Measurements from ENCODE around the gene KRTAP4-1. TPM values are rescaled to one million over a fixed set of nuclear protein-coding genes. Genes with fewer than 3 reads are reported as not detected.

KRTAP4-1 gene
- polyA plus RNA-seq, 3 donors, result not detected

Other genes with a start within 250 kb of the KRTAP4-1 start
- 1 to 10 TPM in 2 of 3 donors, under 1 TPM in 1; 0.45 to 2.2 (median 2.0) TPM for gene KRT23, start 247.3 kb downstream of the KRTAP4-1 start, polyA plus RNA-seq (ENCODE audit: insufficient read length in 3 of 3)
- not detected for gene KRT39, start 218.0 kb downstream of the KRTAP4-1 start, polyA plus RNA-seq (ENCODE audit: insufficient read length in 3 of 3)
- gene KRT40, start 200.6 kb downstream of the KRTAP4-1 start, polyA plus RNA-seq (ENCODE audit: insufficient read length in 3 of 3), result not detected
- gene KRTAP3-3, start 190.7 kb downstream of the KRTAP4-1 start, polyA plus RNA-seq (ENCODE audit: insufficient read length in 3 of 3), result not detected
- gene KRTAP3-2, start 185.0 kb downstream of the KRTAP4-1 start, polyA plus RNA-seq (ENCODE audit: insufficient read length in 3 of 3), result not detected
- gene KRTAP3-1, start 175.8 kb downstream of the KRTAP4-1 start, polyA plus RNA-seq (ENCODE audit: insufficient read length in 3 of 3), result not detected
- not detected for gene KRTAP1-5, start 157.7 kb downstream of the KRTAP4-1 start, polyA plus RNA-seq (ENCODE audit: insufficient read length in 3 of 3)
- not detected for gene KRTAP1-4, start 154.7 kb downstream of the KRTAP4-1 start, polyA plus RNA-seq (ENCODE audit: insufficient read length in 3 of 3)
- not detected for gene KRTAP1-3, start 150.0 kb downstream of the KRTAP4-1 start, polyA plus RNA-seq (ENCODE audit: insufficient read length in 3 of 3)
- not detected for gene KRTAP1-1, start 143.5 kb downstream of the KRTAP4-1 start, polyA plus RNA-seq (ENCODE audit: insufficient read length in 3 of 3)
- gene KRTAP2-1, start 137.6 kb downstream of the KRTAP4-1 start, polyA plus RNA-seq (ENCODE audit: insufficient read length in 3 of 3), result not detected
- not detected for gene KRTAP2-2, start 129.7 kb downstream of the KRTAP4-1 start, polyA plus RNA-seq (ENCODE audit: insufficient read length in 3 of 3)
- gene KRTAP2-3, start 124.8 kb downstream of the KRTAP4-1 start, polyA plus RNA-seq (ENCODE audit: insufficient read length in 3 of 3), result not detected
- gene KRTAP2-4, start 119.0 kb downstream of the KRTAP4-1 start, polyA plus RNA-seq (ENCODE audit: insufficient read length in 3 of 3), result not detected
- gene KRTAP4-7, start 100.8 kb downstream of the KRTAP4-1 start, polyA plus RNA-seq (ENCODE audit: insufficient read length in 3 of 3), result not detected
- gene KRTAP4-8, start 86.8 kb downstream of the KRTAP4-1 start, polyA plus RNA-seq (ENCODE audit: insufficient read length in 3 of 3), result not detected
- gene KRTAP4-16, start 82.7 kb downstream of the KRTAP4-1 start, polyA plus RNA-seq (ENCODE audit: insufficient read length in 3 of 3), result not detected
- gene KRTAP4-9, start 79.5 kb downstream of the KRTAP4-1 start, polyA plus RNA-seq (ENCODE audit: insufficient read length in 3 of 3), result not detected
- not detected for gene KRTAP4-11, start 66.5 kb downstream of the KRTAP4-1 start, polyA plus RNA-seq (ENCODE audit: insufficient read length in 3 of 3)
- gene KRTAP4-12, start 60.7 kb downstream of the KRTAP4-1 start, polyA plus RNA-seq (ENCODE audit: insufficient read length in 3 of 3), result not detected
- not detected for gene KRTAP4-6, start 44.4 kb downstream of the KRTAP4-1 start, polyA plus RNA-seq (ENCODE audit: insufficient read length in 3 of 3)
- gene KRTAP4-5, start 35.1 kb downstream of the KRTAP4-1 start, polyA plus RNA-seq (ENCODE audit: insufficient read length in 3 of 3), result not detected
- not detected for gene KRTAP4-4, start 24.2 kb downstream of the KRTAP4-1 start, polyA plus RNA-seq (ENCODE audit: insufficient read length in 3 of 3)
- not detected for gene KRTAP4-3, start 16.7 kb downstream of the KRTAP4-1 start, polyA plus RNA-seq (ENCODE audit: insufficient read length in 3 of 3)
- not detected for gene KRTAP4-2, start 6.7 kb downstream of the KRTAP4-1 start, polyA plus RNA-seq (ENCODE audit: insufficient read length in 3 of 3)
- gene KRTAP9-1, start 5.0 kb upstream of the KRTAP4-1 start, polyA plus RNA-seq (ENCODE audit: insufficient read length in 3 of 3), result not detected
- not detected for gene KRTAP9-2, start 41.7 kb upstream of the KRTAP4-1 start, polyA plus RNA-seq (ENCODE audit: insufficient read length in 3 of 3)
- not detected for gene KRTAP9-3, start 47.5 kb upstream of the KRTAP4-1 start, polyA plus RNA-seq (ENCODE audit: insufficient read length in 3 of 3)
- gene KRTAP9-8, start 53.1 kb upstream of the KRTAP4-1 start, polyA plus RNA-seq (ENCODE audit: insufficient read length in 3 of 3), result not detected
- not detected for gene KRTAP9-4, start 64.8 kb upstream of the KRTAP4-1 start, polyA plus RNA-seq (ENCODE audit: insufficient read length in 3 of 3)
- not detected for gene KRTAP9-9, start 70.5 kb upstream of the KRTAP4-1 start, polyA plus RNA-seq (ENCODE audit: insufficient read length in 3 of 3)
- under 1 TPM; 0.10 to 0.14 (median 0.11) TPM for gene KRTAP9-6, start 80.5 kb upstream of the KRTAP4-1 start, polyA plus RNA-seq (ENCODE audit: insufficient read length in 3 of 3)
- not detected for gene KRTAP9-7, start 90.8 kb upstream of the KRTAP4-1 start, polyA plus RNA-seq (ENCODE audit: insufficient read length in 3 of 3)
- not detected for gene KRTAP29-1, start 117.9 kb upstream of the KRTAP4-1 start, polyA plus RNA-seq (ENCODE audit: insufficient read length in 3 of 3)
- not detected for gene KRTAP16-1, start 124.4 kb upstream of the KRTAP4-1 start, polyA plus RNA-seq (ENCODE audit: insufficient read length in 3 of 3)
- not detected for gene KRTAP17-1, start 130.8 kb upstream of the KRTAP4-1 start, polyA plus RNA-seq (ENCODE audit: insufficient read length in 3 of 3)
- gene KRT33A, start 165.9 kb upstream of the KRTAP4-1 start, polyA plus RNA-seq (ENCODE audit: insufficient read length in 3 of 3), result not detected
- not detected for gene KRT33B, start 184.9 kb upstream of the KRTAP4-1 start, polyA plus RNA-seq (ENCODE audit: insufficient read length in 3 of 3)
- gene KRT34, start 197.4 kb upstream of the KRTAP4-1 start, polyA plus RNA-seq (ENCODE audit: insufficient read length in 3 of 3), result not detected
- not detected for gene KRT31, start 212.7 kb upstream of the KRTAP4-1 start, polyA plus RNA-seq (ENCODE audit: insufficient read length in 3 of 3)
- gene KRT37, start 239.7 kb upstream of the KRTAP4-1 start, polyA plus RNA-seq (ENCODE audit: insufficient read length in 3 of 3), result not detected